HG03575 (cell line): ENCODE results near the gene DCTN2.
A peak's percentile ranks its signal among the peaks of the same experiment; 100 is the strongest.
"Not testable (repeated sequence)": the region's sequence is repeated elsewhere in the genome, so short reads cannot be mapped to it uniquely, and the experiment has no call there.

Source experiments
- ATAC-seq: cut with Tn5 transposase; IDR thresholded peaks from one replicate; pipeline ENCODE4 v1.9.1; 2021; ENCODE audit not compliant: unreplicated experiment, insufficient number of reproducible peaks, low FRiP score; ENCODE audit errors: extremely low read depth

Gene DCTN2

GRCh38 chr12:57546438-57547287, at the start of gene DCTN2:
DCTN2 (minus strand) TSS chr12:57547192; CDS start chr12:57547063, 129 bp downstream.
- ATAC-seq = no peak

GRCh38 chr12:57593187-57593586, 46.2 kb upstream of the DCTN2 start:
- ATAC-seq = no peak

- no peak for ATAC-seq
Measured at GRCh38 chr12:57592551-57593165, 45.7 kb upstream of the DCTN2 start.

GRCh38 chr12:57591782-57592325, 44.9 kb upstream of the DCTN2 start:
- ATAC-seq = no peak

- ATAC-seq = no peak
Measured at GRCh38 chr12:57590864-57591781, 44.1 kb upstream of the DCTN2 start, which contains the start of gene PIP4K2C. PIP4K2C (plus strand) TSS chr12:57591192; CDS start chr12:57591290, 98 bp downstream.

GRCh38 chr12:57590479-57590863, 43.5 kb upstream of the DCTN2 start:
- ATAC-seq = no peak

- ATAC-seq = not testable (repeated sequence)
Measured at GRCh38 chr12:57588951-57589610, 42.1 kb upstream of the DCTN2 start.

- ATAC-seq = no peak
Measured at GRCh38 chr12:57586832-57587429, 39.9 kb upstream of the DCTN2 start.

- ATAC-seq = no peak
Measured at GRCh38 chr12:57586128-57586527, 39.1 kb upstream of the DCTN2 start.

- no peak for ATAC-seq
Measured at GRCh38 chr12:57585156-57585555, 38.2 kb upstream of the DCTN2 start.

GRCh38 chr12:57584690-57585089, 37.7 kb upstream of the DCTN2 start:
- ATAC-seq = no peak

GRCh38 chr12:57584050-57584449, 37.1 kb upstream of the DCTN2 start:
- ATAC-seq = no peak

GRCh38 chr12:57583008-57583831, 36.2 kb upstream of the DCTN2 start:
- peak; percentile 84 for ATAC-seq

- no peak for ATAC-seq
Measured at GRCh38 chr12:57582440-57582839, 35.4 kb upstream of the DCTN2 start.

- no peak for ATAC-seq
Measured at GRCh38 chr12:57581802-57582201, 34.8 kb upstream of the DCTN2 start.

GRCh38 chr12:57580466-57580795, 33.4 kb upstream of the DCTN2 start:
- no peak for ATAC-seq

GRCh38 chr12:57579677-57580465, 32.9 kb upstream of the DCTN2 start:
- no peak for ATAC-seq
